ENCODE data around the gene ATP8B2. TPM values are rescaled to one million over a fixed set of nuclear protein-coding genes. Genes with fewer than 3 reads are reported as not detected.

The ATP8B2 gene
- total RNA-seq, 1 experiment from 2014 or later: 14.5 TPM

- DNase-seq (ENCODE audit: extremely low read depth, low read depth): no peak
Observed at GRCh38 chr1:154386643-154387352, 61.5 kb downstream of the ATP8B2 start.

- no peak for DNase-seq (ENCODE audit: extremely low read depth, low read depth)
Observed at GRCh38 chr1:154391086-154391770, 65.9 kb downstream of the ATP8B2 start.

- no peak for DNase-seq (ENCODE audit: extremely low read depth, low read depth)
Observed at GRCh38 chr1:154398141-154398540, 72.8 kb downstream of the ATP8B2 start.

- no peak for DNase-seq (ENCODE audit: extremely low read depth, low read depth)
Observed at GRCh38 chr1:154398678-154399077, 73.4 kb downstream of the ATP8B2 start.

- DNase-seq (ENCODE audit: extremely low read depth, low read depth): no peak
Observed at GRCh38 chr1:154400381-154400801, 75.1 kb downstream of the ATP8B2 start.

Small RNAs within 50 kb of the gene (small RNA-seq; reads per million reads assigned to genes)
- gene RF00273: 0 to 0.06 reads per million in 2 experiments
- gene RNU6-121P: 0 reads per million in 2 experiments
- 0 reads per million in 2 experiments for gene RNU6-239P
- gene RNU7-57P: 0 reads per million in 2 experiments

Other genes with a start within 250 kb of the ATP8B2 start
- 0.02 TPM in 1 of 2 replicates, not detected in the other for gene NUP210L, start 170.5 kb upstream of the ATP8B2 start, total RNA-seq (2014; rRNA removed; shearing (Covaris generic))
- gene TPM3, start 133.4 kb upstream of the ATP8B2 start, total RNA-seq (2014; rRNA removed; shearing (Covaris generic)): 476 and 501 TPM in 2 replicates
- gene CFAP141, start 119.2 kb upstream of the ATP8B2 start, total RNA-seq (2014; rRNA removed; shearing (Covaris generic)): not detected in 2 replicates
- 80.7 and 95.5 TPM in 2 replicates for gene UBAP2L, start 104.6 kb upstream of the ATP8B2 start, total RNA-seq (2014; rRNA removed; shearing (Covaris generic))
- 392 and 427 TPM in 2 replicates for gene HAX1, start 52.9 kb upstream of the ATP8B2 start, total RNA-seq (2014; rRNA removed; shearing (Covaris generic))
- not detected in 2 replicates for gene AQP10, start 4.4 kb upstream of the ATP8B2 start, total RNA-seq (2014; rRNA removed; shearing (Covaris generic))
- 4.9 and 7.6 TPM in 2 replicates for gene IL6R, start 79.8 kb downstream of the ATP8B2 start, total RNA-seq (2014; rRNA removed; shearing (Covaris generic))
- not detected in 2 replicates for gene TDRD10, start 176.7 kb downstream of the ATP8B2 start, total RNA-seq (2014; rRNA removed; shearing (Covaris generic))
- 0.02 TPM in 1 of 2 replicates, not detected in the other for gene SHE, start 176.9 kb downstream of the ATP8B2 start, total RNA-seq (2014; rRNA removed; shearing (Covaris generic))
- 50.3 and 54.4 TPM in 2 replicates for gene UBE2Q1, start 233.1 kb downstream of the ATP8B2 start, total RNA-seq (2014; rRNA removed; shearing (Covaris generic))
- gene CHRNB2, start 242.3 kb downstream of the ATP8B2 start, total RNA-seq (2014; rRNA removed; shearing (Covaris generic)): not detected in 2 replicates

Measured in NCI-H460 (cell line).